NT2/D1 (cell line): ENCODE results near the gene FNDC3B.
"Not testable (repeated sequence)": the region's sequence is repeated elsewhere in the genome, so short reads cannot be mapped to it uniquely, and the experiment has no call there.

ENCODE experiments used
- SUZ12 ChIP-seq: IDR thresholded peaks from 2 replicates; pipeline ENCODE4 v1.6.1; 2011; ENCODE audit not compliant: insufficient read length, insufficient read depth; ENCODE audit errors: extremely low read depth
- YY1 ChIP-seq: IDR thresholded peaks from 2 replicates; pipeline ENCODE4 v1.6.1; 2011; ENCODE audit not compliant: insufficient read length, insufficient read depth
- ZNF274 ChIP-seq: IDR thresholded peaks from 2 replicates; pipeline ENCODE4 v1.6.1; 2011; ENCODE audit warnings: mild to moderate bottlenecking, low read depth, low read length

DNA sequence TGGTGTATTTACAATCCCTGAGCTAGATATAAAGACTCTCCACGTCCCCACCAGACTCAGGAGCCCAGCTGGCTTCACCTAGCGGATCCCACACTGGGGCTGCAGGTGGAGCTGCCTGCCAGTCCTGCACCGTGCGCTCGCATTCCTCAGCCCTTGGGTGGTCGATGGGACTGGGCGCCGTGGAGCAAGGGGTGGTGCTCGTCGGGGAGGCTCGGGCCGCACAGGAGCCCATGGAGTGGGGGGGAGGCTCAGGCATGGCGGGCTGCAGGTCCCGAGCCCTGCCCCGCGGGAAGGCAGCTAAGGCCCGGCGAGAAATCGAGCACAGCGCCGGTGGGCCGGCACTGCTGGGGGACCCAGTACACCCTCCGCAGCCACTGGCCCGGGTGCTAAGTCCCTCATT, 40.6 kb upstream of the FNDC3B start:
- not testable (repeated sequence) for TF ChIP-seq YY1, ZNF274, SUZ12
